ENCODE results near the gene ACSL5. TPM values are rescaled to one million over a fixed set of nuclear protein-coding genes. Genes with fewer than 3 reads are reported as not detected.

The ACSL5 gene
- total RNA-seq, 4 donors from 2014 or later: 7.4 to 30.6 (median 11.9) TPM

DNA sequence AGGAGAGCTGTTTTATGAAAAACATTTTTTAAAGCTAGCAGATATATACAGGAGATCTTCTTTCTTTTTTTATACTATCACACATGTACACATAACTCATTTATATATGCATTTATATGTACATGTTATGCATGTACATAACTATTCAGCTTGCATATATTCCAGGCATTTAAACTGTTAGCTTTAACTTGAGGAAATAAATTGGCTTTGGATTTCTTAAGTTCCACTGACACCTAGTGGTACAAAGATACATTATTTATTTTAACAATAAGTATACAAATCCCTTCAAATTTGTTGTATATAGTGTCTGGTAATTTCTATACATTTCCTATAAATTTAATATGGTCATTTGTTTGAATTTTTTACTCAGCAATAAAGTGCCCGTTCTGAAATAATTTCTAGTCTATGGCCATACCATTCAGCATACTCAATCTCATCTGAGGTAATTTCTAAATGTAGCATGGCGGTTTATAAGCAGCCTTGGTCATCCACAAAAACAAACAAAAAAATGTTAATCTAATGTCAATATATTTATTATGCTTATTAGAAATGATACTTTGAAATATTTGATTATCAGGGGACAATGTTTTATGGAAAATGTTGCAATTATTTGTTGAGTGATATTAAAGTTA lies 61.2 kb downstream of the ACSL5 start:
- Histone ChIP-seq H3K36me3 (no peaks in the 10 kb centered on the region), H3K27ac (no peak overlapping the region), H3K4me1 (no peaks in the 10 kb centered on the region), H3K27me3 (no peaks in the 10 kb centered on the region), H3K4me3 (no peak overlapping the region), H3K9me3 (no peaks in the 10 kb centered on the region)
- intact Hi-C loops (cut with DNase I; ENCODE audit: low total_unique reads): no loop called here
- DNase-seq: no peak
- TF ChIP-seq POLR2A (IDR thresholded peaks at IDR 0.05): no peak
- TF ChIP-seq, protein P1, sequence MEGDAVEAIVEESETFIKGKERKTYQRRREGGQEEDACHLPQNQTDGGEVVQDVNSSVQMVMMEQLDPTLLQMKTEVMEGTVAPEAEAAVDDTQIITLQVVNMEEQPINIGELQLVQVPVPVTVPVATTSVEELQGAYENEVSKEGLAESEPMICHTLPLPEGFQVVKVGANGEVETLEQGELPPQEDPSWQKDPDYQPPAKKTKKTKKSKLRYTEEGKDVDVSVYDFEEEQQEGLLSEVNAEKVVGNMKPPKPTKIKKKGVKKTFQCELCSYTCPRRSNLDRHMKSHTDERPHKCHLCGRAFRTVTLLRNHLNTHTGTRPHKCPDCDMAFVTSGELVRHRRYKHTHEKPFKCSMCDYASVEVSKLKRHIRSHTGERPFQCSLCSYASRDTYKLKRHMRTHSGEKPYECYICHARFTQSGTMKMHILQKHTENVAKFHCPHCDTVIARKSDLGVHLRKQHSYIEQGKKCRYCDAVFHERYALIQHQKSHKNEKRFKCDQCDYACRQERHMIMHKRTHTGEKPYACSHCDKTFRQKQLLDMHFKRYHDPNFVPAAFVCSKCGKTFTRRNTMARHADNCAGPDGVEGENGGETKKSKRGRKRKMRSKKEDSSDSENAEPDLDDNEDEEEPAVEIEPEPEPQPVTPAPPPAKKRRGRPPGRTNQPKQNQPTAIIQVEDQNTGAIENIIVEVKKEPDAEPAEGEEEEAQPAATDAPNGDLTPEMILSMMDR (IDR thresholded peaks at IDR 0.05): peak in 2 of 4 experiments; percentile 7 to 9

DNA sequence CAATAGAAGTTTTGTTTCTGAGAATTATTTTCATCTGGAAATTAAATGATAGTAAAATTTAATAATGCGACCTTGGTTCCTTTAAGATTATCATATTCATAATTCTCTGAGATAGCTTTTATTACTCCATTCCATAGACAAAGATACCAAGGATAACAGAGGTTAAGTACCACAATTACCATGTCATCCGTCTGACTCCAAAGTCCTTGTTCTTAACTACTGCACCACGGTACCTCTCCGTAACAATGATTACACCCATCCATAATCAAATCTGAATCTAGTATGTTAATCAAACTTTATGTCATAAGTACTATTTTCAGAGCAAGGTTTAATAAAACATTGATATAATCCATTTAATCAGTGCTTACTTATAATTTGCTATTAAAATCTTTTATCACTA lies 64.4 kb downstream of the ACSL5 start:
- DNase-seq: no peak
- Histone ChIP-seq H3K4me1 (no peaks in the 10 kb centered on the region), H3K9me3 (no peaks in the 10 kb centered on the region), H3K27me3 (no peaks in the 10 kb centered on the region), H3K36me3 (no peaks in the 10 kb centered on the region), H3K4me3 (no peak overlapping the region), H3K27ac (no peak overlapping the region)
- intact Hi-C loops (cut with DNase I; ENCODE audit: low total_unique reads): no loop called here
- no peak for TF ChIP-seq POLR2A (IDR thresholded peaks at IDR 0.05)
- TF ChIP-seq, protein P1 (IDR thresholded peaks at IDR 0.05): no peak

DNA sequence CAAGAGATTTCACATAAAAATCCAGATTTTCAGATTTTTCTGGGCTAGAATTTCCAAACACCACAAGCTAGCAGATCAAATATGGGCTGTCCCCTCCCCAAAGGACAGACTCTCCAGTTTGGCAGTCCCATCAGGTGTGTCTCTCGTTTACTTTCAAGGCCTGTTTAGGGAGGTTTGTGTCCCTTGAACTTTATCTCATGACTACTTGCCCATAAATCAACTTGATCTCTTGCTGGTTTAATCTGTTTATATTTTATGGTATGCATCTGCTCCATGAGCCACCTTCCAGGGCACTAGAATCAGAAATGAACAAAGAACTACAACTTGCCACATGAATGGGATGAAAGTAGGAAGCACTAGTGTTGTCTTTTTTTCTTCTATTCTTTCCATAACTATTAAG lies 67.6 kb downstream of the ACSL5 start:
- TF ChIP-seq, protein P1 (IDR thresholded peaks at IDR 0.05): no peak
- no peak for TF ChIP-seq POLR2A (IDR thresholded peaks at IDR 0.05)
- H3K36me3 ChIP-seq: no peaks in the 10 kb centered on the region
- no peaks in the 10 kb centered on the region for H3K9me3 ChIP-seq
- H3K4me3 ChIP-seq: no peak overlapping the region
- H3K27me3 ChIP-seq: no peaks in the 10 kb centered on the region
- H3K4me1 ChIP-seq: no peaks in the 10 kb centered on the region
- no peak overlapping the region for H3K27ac ChIP-seq
- intact Hi-C loops (cut with DNase I; ENCODE audit: low total_unique reads): no loop called here
- DNase-seq: no peak

- no peak overlapping the region for H3K27ac ChIP-seq
- TF ChIP-seq, protein P1 (IDR thresholded peaks at IDR 0.05): no peak
- TF ChIP-seq POLR2A (IDR thresholded peaks at IDR 0.05): no peak
- no peak for DNase-seq
- no peaks in the 10 kb centered on the region for H3K9me3 ChIP-seq
- H3K27me3 ChIP-seq: no peaks in the 10 kb centered on the region
- no peaks in the 10 kb centered on the region for H3K4me1 ChIP-seq
- H3K36me3 ChIP-seq: no peaks in the 10 kb centered on the region
- intact Hi-C loops (cut with DNase I; ENCODE audit: low total_unique reads): no loop called here
- no peak overlapping the region for H3K4me3 ChIP-seq
Observed at GRCh38 chr10:112442063-112442462, 68.1 kb downstream of the ACSL5 start.

DNA sequence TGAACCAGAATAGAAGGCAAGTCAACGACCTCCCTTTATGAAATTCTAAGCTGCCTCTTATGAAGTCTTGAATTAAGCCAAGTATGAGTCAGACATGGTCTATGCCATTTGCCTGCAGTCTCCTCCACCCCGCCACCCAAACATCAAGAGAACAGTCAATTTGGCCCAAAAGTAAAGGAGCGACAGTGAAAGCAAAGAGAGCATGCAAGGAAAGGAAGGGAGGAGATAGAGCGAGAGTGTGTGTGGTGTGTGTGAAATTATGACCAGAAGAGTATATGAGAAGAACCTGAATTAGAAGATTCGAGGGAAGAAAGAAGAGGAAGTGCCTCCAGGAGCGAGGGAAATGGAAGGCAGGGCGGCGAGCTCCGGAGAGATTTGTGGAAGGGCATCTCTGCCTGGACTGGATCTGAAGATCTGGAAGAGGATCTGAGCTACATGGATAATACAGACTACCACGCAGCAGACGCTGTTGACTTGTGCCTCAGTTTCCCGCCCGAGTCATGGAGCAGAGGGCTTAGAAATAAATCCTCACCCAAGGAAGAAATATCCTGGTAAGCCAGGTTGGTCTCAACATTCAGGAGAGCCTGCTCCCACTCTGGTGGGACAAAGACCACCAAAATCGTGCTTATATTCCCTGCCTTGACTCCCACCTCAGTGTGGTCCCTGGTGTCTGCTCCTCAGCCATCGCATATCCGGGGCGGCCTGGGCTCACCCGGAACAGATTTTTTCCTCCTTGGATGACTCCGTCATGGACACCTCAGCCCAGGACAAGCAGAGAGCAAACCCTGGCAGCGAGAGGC lies 72.3 kb downstream of the ACSL5 start:
- no peak for DNase-seq
- peak overlapping the region; percentile 55 to 99 for H3K4me3 ChIP-seq
- H3K27me3 ChIP-seq: no peaks in the 10 kb centered on the region
- TF ChIP-seq, protein P1 (IDR thresholded peaks at IDR 0.05): no peak
- TF ChIP-seq POLR2A (IDR thresholded peaks at IDR 0.05): no peak
- intact Hi-C loops (cut with DNase I; ENCODE audit: low total_unique reads): no loop called here
- no peaks in the 10 kb centered on the region for H3K36me3 ChIP-seq
- H3K27ac ChIP-seq: peak overlapping the region; percentile 90
- no peaks in the 10 kb centered on the region for H3K4me1 ChIP-seq
- no peaks in the 10 kb centered on the region for H3K9me3 ChIP-seq
